OCI-LY1 (cell line): Measurements from ENCODE around the gene JAGN1.

ENCODE experiments used
- EZH2 ChIP-seq: fragments of 200-600 bp; sonication (generic), shearing (Covaris generic); IDR thresholded peaks from 2 replicates; pipeline ENCODE4 v1.8.0; 2017; ENCODE audit warnings: borderline replicate concordance, mixed run types, mild to moderate bottlenecking, antibody characterized with exemption, low read length, moderate library complexity, mixed read lengths
- TF ChIP-seq, protein P1 (sequence below): fragments of 200-600 bp; sonication (generic), shearing (Covaris generic); IDR thresholded peaks from 2 replicates; pipeline ENCODE4 v1.5.1; 2017; ENCODE audit warnings: mild to moderate bottlenecking, antibody characterized with exemption, low read length, moderate library complexity, mixed read lengths

DNA sequence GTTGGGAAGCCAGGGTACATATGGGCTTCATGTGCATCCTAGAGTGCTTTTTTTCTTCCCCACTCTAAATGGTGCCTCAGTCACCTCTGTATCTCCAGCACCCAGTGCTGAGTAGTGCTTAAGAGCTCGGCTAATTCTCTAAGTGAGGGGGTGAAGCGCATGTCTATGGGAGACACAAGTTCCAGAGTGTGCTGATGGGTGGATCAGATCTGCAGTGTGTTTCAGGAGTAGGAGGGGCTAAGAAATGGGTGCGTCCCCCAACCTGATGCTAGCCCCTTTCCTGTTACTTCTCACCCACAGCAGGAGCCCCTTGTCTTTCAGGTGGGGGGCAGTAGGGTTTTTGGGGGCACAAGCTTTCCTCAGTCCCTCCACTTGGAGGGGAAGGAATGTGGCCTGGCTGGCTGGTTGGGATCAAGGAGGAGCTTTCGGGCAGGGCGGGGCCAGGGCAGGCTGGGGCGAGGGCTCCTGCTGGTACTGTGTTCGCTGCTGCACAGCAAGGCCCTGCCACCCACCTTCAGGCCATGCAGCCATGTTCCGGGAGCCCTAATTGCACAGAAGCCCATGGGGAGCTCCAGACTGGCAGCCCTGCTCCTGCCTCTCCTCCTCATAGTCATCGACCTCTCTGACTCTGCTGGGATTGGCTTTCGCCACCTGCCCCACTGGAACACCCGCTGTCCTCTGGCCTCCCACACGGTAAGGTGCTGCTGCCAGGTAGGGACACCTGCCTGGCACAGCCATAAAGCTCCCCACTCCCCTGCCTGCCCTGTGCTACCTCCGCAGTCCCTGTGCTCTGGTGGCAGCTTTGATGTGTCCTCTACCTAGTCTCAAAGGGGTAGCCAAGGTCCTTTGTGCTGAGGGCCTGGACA, 12.2 kb downstream of the JAGN1 start, which contains the start of gene IL17RE:
- TF ChIP-seq, protein P1, sequence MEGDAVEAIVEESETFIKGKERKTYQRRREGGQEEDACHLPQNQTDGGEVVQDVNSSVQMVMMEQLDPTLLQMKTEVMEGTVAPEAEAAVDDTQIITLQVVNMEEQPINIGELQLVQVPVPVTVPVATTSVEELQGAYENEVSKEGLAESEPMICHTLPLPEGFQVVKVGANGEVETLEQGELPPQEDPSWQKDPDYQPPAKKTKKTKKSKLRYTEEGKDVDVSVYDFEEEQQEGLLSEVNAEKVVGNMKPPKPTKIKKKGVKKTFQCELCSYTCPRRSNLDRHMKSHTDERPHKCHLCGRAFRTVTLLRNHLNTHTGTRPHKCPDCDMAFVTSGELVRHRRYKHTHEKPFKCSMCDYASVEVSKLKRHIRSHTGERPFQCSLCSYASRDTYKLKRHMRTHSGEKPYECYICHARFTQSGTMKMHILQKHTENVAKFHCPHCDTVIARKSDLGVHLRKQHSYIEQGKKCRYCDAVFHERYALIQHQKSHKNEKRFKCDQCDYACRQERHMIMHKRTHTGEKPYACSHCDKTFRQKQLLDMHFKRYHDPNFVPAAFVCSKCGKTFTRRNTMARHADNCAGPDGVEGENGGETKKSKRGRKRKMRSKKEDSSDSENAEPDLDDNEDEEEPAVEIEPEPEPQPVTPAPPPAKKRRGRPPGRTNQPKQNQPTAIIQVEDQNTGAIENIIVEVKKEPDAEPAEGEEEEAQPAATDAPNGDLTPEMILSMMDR, result no peak
- no peak for TF ChIP-seq EZH2
